ENCODE measurements around the gene IGF2R.

Gene IGF2R

GRCh38 chr6:159977255-159977903, 8.5 kb downstream of the IGF2R start:
- no peak for DNase-seq (ENCODE audit: low read depth in 2 of 2)

- no peak for DNase-seq (ENCODE audit: low read depth in 2 of 2)
Observed at GRCh38 chr6:159977904-159978268, 9.0 kb downstream of the IGF2R start.

- DNase-seq (ENCODE audit: low read depth in 2 of 2), result peak in 1 of 2 donors; percentile 22
Observed at GRCh38 chr6:159978291-159979135, 9.6 kb downstream of the IGF2R start.

GRCh38 chr6:159979136-159979874, 10.4 kb downstream of the IGF2R start:
- DNase-seq (ENCODE audit: low read depth in 2 of 2), result peak; percentile 53 to 60

- DNase-seq (ENCODE audit: low read depth in 2 of 2), result no peak
Observed at GRCh38 chr6:159980474-159980873, 11.6 kb downstream of the IGF2R start.

- DNase-seq (ENCODE audit: low read depth in 2 of 2), result no peak
Observed at GRCh38 chr6:159981071-159981402, 12.2 kb downstream of the IGF2R start.

GRCh38 chr6:159981403-159982245, 12.7 kb downstream of the IGF2R start:
- DNase-seq (ENCODE audit: low read depth in 2 of 2), result peak in 1 of 2 donors; percentile 28

GRCh38 chr6:159982731-159983506, 14.0 kb downstream of the IGF2R start:
- DNase-seq (ENCODE audit: low read depth in 2 of 2), result no peak

GRCh38 chr6:159983641-159984080, 14.8 kb downstream of the IGF2R start:
- DNase-seq (ENCODE audit: low read depth in 2 of 2), result no peak

GRCh38 chr6:159984268-159984786, 15.4 kb downstream of the IGF2R start:
- DNase-seq (ENCODE audit: low read depth in 2 of 2), result no peak

- DNase-seq (ENCODE audit: low read depth in 2 of 2), result no peak
Observed at GRCh38 chr6:159985296-159985945, 16.5 kb downstream of the IGF2R start.

GRCh38 chr6:159988983-159989454, 20.1 kb downstream of the IGF2R start:
- no peak for DNase-seq (ENCODE audit: low read depth in 2 of 2)

GRCh38 chr6:159989492-159990480, 20.9 kb downstream of the IGF2R start:
- DNase-seq (ENCODE audit: low read depth in 2 of 2), result no peak

GRCh38 chr6:159992366-159992765, 23.5 kb downstream of the IGF2R start:
- DNase-seq (ENCODE audit: low read depth in 2 of 2), result no peak

GRCh38 chr6:159995405-159995804, 26.5 kb downstream of the IGF2R start:
- no peak for DNase-seq (ENCODE audit: low read depth in 2 of 2)

- no peak for DNase-seq (ENCODE audit: low read depth in 2 of 2)
Observed at GRCh38 chr6:159996087-159996622, 27.3 kb downstream of the IGF2R start.

GRCh38 chr6:159996626-159997497, 28.0 kb downstream of the IGF2R start:
- DNase-seq (ENCODE audit: low read depth in 2 of 2), result no peak

Data from activated CD8-positive, alpha-beta memory T cell treated with anti-CD3 and anti-CD28 coated beads for 4 hours (primary cell).